HEK293 (cell line): ENCODE data around the gene ARHGAP26.

Source experiments
- CTCF ChIP-seq: fragments of 450-650 bp; formaldehyde crosslinking; IDR thresholded peaks from 2 replicates; pipeline ENCODE4 v1.5.1; 2016; ENCODE audit warnings: missing biosample characterization, missing genetic modification characterization
- ZNF610 ChIP-seq: fragments of 450-650 bp; formaldehyde crosslinking; IDR thresholded peaks from 2 replicates; pipeline ENCODE4 v1.5.1; 2016; ENCODE audit warnings: missing biosample characterization, missing genetic modification characterization, borderline replicate concordance
- ZNF707 ChIP-seq: fragments of 450-650 bp; formaldehyde crosslinking; IDR thresholded peaks from 2 replicates; pipeline ENCODE4 v1.5.1; 2016; ENCODE audit warnings: missing biosample characterization, missing genetic modification characterization
- ZSCAN4 ChIP-seq: fragments of 450-650 bp; formaldehyde crosslinking; IDR thresholded peaks from 2 replicates; pipeline ENCODE4 v1.5.1; 2017; ENCODE audit warnings: missing biosample characterization, missing genetic modification characterization
- TF ChIP-seq, protein P1 (sequence below): fragments of 450-650 bp; formaldehyde crosslinking; IDR thresholded peaks from 2 replicates; pipeline ENCODE4 v1.5.1; 2017; ENCODE audit warnings: missing biosample characterization, missing genetic modification characterization
- TF ChIP-seq, protein P2 (sequence below): fragments of 450-650 bp; formaldehyde crosslinking; IDR thresholded peaks from 2 replicates; pipeline ENCODE4 v1.5.1; 2016; ENCODE audit warnings: missing biosample characterization, missing genetic modification characterization
- TF ChIP-seq, protein P3 (sequence below): fragments of 450-650 bp; formaldehyde crosslinking; IDR thresholded peaks from 2 replicates; pipeline ENCODE4 v1.5.1; 2016; ENCODE audit warnings: missing biosample characterization, missing genetic modification characterization, low read depth

DNA sequence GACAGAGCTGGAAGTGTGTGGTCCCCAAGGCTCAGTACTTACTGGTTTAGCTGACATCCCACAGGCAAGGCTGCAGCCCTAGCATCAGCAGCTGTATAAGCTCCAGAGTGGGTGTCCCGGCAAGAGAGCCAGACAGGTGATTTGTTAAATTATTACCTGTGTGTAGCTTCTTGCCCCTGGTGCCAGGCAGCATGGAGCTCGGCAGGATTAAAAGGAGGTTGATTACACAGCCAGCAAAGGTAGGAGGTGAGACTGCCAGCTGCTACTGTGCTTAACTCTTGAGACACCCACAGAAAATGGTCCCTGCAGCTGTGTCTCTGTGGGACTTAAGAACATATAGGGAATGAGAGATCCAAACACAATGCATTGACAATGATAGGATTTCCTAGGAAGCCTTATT is 54.2 kb downstream of the ARHGAP26 start:
- no peak for TF ChIP-seq ZNF707 (tag by site-specific recombination)
- TF ChIP-seq, protein P1, sequence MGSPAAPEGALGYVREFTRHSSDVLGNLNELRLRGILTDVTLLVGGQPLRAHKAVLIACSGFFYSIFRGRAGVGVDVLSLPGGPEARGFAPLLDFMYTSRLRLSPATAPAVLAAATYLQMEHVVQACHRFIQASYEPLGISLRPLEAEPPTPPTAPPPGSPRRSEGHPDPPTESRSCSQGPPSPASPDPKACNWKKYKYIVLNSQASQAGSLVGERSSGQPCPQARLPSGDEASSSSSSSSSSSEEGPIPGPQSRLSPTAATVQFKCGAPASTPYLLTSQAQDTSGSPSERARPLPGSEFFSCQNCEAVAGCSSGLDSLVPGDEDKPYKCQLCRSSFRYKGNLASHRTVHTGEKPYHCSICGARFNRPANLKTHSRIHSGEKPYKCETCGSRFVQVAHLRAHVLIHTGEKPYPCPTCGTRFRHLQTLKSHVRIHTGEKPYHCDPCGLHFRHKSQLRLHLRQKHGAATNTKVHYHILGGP (tag by site-specific recombination), result no peak
- no peak for TF ChIP-seq CTCF (tag by site-specific recombination)
- no peak for TF ChIP-seq ZSCAN4 (tag by site-specific recombination)
- TF ChIP-seq, protein P2, sequence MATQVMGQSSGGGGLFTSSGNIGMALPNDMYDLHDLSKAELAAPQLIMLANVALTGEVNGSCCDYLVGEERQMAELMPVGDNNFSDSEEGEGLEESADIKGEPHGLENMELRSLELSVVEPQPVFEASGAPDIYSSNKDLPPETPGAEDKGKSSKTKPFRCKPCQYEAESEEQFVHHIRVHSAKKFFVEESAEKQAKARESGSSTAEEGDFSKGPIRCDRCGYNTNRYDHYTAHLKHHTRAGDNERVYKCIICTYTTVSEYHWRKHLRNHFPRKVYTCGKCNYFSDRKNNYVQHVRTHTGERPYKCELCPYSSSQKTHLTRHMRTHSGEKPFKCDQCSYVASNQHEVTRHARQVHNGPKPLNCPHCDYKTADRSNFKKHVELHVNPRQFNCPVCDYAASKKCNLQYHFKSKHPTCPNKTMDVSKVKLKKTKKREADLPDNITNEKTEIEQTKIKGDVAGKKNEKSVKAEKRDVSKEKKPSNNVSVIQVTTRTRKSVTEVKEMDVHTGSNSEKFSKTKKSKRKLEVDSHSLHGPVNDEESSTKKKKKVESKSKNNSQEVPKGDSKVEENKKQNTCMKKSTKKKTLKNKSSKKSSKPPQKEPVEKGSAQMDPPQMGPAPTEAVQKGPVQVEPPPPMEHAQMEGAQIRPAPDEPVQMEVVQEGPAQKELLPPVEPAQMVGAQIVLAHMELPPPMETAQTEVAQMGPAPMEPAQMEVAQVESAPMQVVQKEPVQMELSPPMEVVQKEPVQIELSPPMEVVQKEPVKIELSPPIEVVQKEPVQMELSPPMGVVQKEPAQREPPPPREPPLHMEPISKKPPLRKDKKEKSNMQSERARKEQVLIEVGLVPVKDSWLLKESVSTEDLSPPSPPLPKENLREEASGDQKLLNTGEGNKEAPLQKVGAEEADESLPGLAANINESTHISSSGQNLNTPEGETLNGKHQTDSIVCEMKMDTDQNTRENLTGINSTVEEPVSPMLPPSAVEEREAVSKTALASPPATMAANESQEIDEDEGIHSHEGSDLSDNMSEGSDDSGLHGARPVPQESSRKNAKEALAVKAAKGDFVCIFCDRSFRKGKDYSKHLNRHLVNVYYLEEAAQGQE, result no peak
- TF ChIP-seq ZNF610, result no peak
- TF ChIP-seq, protein P3, sequence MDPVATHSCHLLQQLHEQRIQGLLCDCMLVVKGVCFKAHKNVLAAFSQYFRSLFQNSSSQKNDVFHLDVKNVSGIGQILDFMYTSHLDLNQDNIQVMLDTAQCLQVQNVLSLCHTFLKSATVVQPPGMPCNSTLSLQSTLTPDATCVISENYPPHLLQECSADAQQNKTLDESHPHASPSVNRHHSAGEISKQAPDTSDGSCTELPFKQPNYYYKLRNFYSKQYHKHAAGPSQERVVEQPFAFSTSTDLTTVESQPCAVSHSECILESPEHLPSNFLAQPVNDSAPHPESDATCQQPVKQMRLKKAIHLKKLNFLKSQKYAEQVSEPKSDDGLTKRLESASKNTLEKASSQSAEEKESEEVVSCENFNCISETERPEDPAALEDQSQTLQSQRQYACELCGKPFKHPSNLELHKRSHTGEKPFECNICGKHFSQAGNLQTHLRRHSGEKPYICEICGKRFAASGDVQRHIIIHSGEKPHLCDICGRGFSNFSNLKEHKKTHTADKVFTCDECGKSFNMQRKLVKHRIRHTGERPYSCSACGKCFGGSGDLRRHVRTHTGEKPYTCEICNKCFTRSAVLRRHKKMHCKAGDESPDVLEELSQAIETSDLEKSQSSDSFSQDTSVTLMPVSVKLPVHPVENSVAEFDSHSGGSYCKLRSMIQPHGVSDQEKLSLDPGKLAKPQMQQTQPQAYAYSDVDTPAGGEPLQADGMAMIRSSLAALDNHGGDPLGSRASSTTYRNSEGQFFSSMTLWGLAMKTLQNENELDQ (tag by site-specific recombination), result no peak
